Stimulated activated naive CD4-positive, alpha-beta T cell (primary cell): Measurements from ENCODE around the gene HLA-DOA.
A peak's percentile ranks its signal among the peaks of the same experiment; 100 is the strongest.

Experiments used
- DNase-seq, 6 experiments: peaks; one replicate each; lab custom pipeline; 2025; lab: John Stamatoyannopoulos, UW

Gene HLA-DOA

DNA sequence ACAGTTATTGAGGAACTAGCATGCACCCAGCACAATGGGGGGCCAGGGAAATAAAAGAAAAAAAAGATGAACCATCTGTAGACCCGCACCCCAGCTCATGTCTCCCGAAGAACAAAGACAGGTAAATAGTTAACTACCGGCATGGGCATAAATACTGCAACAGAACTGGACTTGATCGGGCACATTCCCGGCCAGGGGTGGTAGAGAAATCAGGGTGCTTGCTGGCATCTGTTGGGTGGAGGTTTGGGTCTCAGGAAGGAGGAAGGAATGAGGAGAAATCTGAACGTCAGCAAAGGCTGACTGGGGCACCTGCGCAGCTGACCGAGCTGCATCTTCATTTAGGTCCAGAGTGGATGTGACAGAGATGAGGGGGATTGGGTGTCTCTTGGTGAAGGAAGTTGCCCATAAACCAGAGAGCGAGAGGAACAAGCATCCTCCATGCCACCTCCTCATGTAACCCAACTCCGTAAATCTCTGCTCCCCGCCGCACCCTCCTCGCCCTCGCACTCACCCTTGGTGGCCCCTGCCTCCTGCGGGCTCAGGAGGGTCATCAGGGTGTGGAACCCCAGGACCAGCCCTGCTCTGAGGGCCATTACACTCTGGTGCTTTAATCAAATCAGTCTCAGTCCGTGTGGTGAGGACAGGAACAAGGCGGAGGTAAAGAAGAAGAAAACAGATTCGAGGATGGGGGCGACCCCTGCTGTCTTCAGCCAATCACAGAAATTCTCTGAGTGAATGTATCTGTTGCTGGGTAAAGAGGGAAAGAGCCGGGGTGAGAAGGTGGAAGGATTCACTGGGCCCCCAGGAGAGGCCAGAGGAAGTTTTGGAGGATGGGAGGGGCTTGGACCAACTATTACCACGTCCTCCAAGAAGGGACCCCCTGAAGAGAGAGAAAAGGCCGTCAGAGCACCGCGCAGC lies at the start of gene HLA-DOA:
TSS of gene HLA-DOA (minus strand) at position 648 of the 918 bp plus-strand sequence.
- peak in 5 of 6 experiments; percentile 18 to 50 (median 31) for DNase-seq

DNA sequence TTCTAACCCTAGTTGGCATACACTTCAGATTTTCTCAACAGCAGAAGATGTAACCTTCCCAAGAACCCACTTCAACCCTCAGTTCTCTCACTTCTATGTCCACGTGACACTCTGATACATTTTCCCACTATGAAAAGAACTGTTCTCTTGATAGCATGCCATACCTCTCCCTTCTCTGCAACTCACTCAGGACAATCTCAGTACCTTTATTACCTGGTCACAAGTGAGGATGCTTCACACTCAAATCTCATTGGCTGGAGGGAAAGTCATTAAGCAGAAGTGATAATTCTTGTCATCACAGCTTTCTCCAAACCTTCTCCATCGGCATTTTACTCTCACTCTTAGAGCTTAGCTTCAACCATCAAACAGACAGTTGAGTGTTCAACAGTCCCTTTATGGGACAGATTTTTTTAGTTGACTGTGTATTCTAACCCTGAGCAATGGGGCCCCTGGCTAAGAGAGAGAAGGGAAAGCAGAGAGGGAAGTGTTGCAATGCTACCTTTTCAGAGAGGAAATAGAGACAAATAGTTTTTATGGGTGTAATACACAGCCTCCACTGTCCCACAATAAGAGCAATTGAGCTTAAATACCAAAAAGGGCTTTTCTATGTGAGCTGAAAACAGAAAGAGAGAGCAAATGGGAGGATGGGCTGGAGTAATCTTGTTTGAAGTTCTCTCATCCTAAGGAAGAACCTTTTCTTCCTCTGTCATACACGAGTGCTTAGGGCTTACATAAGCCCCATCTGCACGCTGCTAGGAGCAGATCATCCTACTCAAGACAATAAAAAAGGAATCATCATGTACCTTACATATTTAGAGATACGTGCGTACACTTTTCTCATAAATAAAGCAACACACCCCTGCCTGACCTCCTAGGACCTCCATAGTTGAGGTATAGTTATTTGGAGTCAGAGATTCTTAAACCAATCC lies 48.1 kb upstream of the HLA-DOA start:
- DNase-seq: no peak

DNA sequence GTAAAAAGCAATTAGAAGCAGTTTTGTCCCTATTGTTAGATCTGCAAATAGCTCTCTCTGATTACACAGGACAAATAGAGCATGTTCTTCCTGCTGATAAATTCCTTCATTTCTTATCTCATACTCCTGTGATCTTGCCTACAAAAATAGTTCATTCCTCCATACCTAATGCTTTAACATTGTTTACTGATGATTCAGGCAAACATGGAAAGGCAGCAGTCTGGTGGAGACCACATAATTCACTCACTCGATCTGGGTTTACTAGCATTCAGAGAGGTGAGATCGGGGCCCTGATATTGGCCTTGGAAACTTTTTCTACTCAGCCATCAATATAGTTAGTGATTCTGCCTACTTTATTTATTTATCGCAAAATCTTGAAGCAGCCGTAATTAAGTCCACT lies 43.8 kb upstream of the HLA-DOA start:
- DNase-seq: no peak

DNA sequence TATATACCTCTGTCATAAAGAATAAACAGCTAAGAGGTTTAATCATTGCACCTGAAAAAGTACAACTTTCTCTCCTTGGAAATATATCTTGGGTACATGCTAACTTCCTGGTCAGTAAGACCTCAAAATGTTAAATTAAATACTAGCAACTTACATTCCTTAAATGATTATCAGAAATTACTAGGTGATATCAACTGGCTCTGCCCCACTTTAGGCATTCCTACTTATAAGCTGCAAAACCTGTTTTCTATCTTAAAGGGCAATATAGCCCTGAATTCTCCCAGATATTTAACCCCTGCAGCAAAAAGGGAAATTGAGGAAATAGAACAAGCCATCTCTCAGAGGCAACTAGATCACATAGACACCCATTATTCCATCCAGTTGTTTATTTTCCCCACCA lies 43.2 kb upstream of the HLA-DOA start:
- DNase-seq: no peak

DNA sequence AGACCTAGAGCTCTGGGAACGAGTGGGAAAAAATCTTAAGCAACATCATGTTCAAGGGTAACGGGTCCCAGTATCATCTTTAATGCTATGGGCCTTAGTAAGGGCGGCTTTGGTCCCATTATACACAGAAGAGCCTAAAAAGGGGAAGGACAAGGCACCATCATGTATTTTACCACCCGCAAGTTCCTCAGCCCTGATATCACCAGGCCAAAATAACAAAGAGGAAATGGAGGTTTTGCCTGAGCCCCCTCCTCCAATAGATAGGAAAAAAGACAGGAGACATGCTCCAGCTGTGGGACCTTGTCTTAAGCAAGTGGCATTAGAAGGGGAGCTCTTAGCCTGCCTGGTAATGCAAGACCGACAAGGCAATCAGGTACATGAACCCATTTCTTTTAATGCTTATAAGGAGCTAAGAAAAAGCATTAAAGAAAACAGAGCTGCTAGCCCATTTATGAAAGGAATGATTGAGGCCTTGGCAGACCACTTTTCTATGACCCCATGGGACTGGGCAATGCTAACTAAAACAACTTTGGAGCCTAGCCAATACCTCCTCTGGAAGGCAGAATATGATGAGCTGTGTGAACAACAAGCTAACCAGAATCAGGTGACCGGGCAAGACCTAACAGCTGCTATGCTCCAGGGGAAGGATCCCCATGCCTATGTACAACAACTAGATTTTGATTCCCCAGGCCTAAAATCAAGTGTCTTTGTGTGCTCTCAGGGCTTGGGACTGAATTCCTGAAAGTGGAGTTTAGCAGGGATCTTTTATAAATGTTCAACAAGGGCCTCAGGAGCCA lies 40.8 kb upstream of the HLA-DOA start:
- no peak for DNase-seq

DNA sequence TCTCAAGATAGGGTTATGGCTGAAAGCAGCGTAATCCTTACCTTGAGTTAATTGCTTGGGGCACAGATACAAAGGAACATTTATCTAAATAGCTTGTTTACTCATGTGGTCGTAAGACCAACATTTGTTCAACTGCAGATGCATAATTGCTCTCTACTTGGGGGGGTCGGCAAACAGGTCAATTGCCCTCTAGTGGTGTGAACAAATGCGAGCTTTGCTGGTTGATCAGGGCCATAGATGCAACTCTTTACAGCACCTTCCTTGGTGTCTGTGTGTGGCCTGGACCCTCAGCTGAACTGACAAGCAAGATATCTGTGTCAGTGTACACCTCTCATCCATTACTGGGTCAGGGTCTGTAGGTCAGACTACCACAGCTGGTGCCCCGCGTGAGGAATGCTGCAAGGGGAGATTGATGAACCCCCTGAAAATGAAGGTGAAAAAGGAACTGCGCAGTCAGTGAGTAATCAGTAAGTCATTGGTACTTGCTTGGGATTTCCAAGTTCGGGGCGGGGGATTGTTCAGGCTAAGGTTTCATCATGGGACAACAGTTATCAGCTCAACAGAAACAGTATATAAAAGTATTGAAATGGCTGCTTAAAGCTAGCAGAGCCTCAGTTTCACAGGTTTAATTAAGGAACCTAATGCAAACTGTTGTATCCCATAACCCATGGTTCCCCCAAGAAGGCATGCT lies 40.1 kb upstream of the HLA-DOA start:
- no peak for DNase-seq

DNA sequence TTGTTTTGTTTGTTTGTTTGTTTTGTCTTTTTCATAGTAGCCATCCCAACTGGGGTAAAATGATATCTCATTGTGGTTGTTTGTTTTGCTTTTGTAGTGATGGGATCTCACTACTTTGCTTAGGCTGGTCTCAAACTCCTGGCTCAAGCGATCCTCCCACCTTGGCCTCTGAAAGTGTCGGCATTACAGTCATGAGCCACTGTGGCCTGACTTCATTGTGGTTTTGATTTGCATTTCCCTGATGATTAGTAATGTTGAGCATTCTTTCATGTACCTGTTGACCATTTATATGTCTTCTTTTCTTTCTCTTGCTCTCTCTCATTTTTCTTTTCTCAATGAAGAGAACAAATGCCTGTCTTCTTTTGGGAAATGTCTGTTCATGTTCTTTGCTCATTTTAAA lies 30.8 kb upstream of the HLA-DOA start:
- DNase-seq: no peak

DNA sequence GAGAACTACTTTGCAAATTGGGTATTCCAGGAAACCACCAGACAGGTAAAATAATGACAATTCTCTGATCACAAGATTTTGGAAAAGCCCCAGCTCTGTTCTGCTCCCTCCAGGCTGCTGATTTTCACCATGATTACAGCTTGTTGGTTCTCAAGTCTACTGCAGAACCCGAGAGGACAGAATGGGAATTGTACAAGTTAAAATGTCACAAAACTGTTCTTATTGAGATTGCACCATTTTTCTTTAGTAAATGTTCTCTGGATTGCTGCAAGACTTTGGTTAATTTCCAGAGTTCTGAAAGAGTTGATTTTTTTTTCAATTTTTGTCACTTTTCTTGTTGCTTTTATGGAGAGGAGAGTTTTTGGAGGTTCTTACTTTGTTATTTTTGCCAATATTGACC lies 27.1 kb upstream of the HLA-DOA start:
- DNase-seq: no peak

DNA sequence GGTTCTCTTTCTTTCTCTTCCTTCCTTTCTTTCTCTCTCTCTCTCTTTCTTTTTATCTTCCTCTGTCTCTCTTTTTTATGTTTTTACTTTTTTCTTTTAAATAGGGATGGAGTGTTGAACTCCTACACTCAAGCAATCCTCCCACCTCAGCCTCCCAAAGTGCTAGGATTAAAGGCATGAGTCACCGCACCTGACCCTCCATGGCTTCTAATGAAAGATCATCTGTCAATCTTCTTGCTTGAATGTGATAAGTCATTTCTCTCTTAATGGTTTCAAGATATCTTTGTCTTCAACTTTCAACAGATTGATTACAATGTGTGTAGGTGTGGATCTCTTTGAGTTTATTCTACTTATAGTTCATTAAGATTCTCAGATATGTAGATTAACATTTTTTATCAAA lies 25.2 kb upstream of the HLA-DOA start:
- DNase-seq: no peak

DNA sequence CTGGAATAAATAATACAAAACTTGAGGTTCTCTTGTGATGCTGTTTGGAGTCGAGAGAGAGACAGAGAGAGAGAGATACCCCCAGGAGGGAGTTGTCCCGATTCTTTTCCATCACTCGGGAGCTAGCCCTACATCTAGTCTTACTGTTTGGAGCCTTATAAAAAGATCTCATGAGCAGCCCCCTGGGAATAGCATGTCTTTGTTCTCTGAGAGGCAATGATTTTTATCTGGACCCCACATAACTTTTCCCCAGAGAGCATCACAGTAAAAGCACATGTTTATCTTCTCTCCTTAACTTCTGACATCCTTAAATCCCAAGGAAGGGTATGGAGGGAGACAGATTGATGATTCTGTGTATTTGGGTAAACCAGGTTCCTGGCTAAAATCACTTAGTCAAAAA lies 20.9 kb upstream of the HLA-DOA start:
- DNase-seq: no peak

DNA sequence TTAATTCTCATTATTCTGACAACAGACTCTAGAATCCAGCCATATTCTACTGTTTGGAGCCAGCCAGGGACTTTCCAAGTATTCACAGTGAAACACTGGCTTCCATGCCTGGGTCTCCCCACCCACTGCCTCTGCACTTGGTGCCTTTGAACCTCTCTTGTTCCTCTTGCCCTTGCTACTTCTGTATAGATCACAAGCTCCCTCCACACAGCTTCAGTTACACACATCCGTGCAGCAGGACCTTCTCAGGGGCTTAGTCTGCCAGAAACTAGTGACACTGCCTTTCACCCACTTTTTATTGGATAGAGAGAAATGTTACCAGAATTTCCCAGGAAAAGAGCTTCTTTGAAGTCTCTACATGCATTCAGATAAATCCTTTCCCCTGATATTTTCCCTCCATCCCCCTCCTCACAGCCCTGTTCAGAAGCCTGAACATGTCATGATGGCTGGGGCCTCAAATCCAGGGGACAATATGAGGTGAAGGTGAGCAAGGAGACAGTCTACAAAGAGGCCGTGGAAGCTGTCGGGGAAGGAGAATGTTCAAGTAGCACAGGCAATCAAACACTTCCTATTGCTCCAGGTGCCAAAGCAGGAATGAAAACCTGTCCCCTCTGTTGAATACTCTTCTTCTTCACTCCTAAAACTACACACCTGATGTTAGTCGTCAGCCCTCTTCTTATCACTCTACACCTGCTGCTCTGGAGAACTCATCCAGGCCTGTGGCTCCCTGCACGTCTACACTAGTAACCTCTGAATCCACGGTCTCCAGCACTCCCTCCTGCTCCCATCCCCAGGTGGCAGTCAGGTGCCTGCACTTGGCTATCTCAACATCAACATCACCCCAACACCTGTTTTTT lies 20.2 kb upstream of the HLA-DOA start:
- DNase-seq: no peak

DNA sequence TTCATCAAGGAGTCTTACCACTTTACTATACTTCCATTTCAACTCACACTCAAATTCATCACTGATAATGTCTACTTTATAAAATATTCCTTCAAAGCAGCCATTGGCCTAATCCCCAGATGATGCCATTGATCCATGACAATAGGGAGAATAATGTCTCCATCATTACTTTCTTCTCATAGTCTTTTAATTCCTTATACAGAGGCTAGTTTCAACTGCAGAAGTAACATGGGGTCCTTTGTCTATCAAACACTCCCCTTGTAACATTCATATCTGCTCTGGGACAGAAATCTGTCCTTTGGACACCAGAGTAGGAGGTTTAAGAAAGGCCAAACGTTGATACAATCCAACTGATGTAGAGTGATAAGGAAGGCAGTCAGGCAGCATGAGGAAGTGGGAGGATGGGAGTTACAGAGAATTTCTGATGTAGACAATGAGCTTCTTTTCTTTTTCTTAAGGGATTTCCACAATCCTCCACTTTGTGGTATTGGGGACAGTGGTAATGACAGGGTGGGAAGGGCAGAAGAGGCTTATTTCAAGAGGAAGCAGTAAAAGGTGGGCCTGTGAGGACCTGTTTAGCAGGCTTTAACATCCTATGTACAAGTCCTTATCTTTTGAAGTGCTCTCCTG lies 18.9 kb upstream of the HLA-DOA start:
- DNase-seq: no peak

DNA sequence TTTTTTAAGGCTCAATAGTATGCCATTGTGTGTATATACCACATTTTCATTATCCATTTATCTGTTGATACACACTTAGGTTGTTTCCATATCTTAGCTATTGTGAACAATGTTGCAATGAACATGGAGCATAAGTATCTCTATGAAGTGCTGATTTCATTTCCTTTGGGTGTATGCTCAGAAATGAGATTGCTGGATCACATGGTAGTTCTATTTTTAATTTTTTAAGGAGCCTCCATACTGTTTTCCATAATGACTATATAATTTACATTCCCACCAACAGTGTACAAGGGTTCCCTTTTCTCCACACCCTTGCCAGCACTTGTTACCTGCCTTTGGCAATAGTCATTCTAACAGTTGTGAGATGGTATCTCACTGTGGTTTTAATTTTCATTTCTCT lies 15.1 kb upstream of the HLA-DOA start:
- DNase-seq: no peak

DNA sequence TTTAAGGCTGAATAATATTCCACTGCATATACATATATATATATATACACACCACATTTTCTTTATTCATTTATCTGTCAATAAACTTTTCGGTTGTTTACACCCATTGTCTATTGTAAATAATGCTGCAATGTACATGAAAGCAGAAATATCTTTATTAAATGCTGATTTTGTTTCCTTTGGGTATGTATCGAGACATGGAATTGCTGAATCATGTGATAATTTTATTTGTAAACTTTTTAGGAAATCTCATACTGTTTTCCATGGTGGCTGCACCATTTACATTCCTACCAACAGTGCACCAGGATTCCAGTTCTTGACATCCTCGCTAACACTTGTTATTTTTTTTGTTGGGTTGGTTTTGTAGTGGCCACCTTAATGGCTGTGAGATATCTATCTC lies 14.1 kb upstream of the HLA-DOA start:
- DNase-seq: no peak

DNA sequence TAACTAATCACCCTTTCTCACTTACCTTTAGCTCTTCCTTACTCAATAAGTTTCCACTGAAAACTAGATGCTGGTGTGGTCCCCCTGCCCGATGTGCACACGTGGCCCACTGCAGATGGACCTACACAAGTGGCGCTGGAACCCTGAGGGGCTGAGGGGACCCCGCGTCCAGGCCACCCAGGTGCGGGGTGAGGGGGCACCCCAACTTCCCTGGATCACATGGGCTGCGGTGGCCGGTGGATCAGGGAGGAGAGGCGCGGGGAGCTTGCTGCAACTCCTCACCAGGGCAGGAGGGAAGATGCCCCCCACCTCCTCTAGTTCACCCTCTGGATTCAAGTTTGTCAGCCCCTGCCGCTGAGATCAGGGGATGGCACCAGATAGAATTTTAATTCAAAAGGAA lies 12.5 kb upstream of the HLA-DOA start:
- DNase-seq: no peak

DNA sequence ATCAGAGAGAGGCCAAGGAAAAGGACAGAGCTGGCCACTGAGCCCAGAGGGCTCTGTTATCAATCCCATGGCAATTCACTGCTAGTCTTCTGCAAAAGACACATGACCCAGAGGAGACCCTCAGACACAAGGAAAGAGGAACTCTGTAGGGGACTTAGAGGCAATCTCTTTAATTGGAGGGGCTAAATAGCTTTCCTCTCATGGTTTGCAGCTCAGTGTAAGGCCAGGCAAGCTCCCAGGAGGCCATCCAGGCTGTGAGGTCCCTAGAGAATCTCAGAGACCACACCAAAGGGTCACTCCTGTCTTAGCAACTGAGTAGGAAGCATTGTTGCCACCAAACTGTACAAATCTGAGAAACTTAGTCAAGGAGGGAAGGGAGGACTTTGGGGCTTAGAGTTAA lies 10.0 kb upstream of the HLA-DOA start:
- DNase-seq: no peak

DNA sequence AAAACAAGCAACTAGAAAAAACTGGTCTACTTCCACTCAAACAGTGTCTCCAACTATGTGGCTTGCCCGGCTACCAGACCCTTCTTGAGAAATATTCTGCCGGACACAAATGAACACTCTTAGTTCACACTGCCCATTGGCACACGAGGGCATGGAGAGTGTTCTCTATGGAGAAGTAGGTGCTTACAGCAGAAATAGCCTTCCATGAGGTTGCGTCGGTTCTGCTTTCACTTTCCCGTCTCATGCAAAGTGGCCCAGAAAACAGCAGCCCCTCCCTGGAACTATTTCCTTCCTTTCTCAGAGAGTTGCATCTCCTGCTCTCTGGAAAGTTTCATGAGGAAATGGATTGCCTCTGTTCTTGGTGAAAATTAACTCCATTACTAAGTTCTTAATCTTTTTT lies 9.5 kb upstream of the HLA-DOA start:
- DNase-seq: peak in 2 of 6 experiments; percentile 7 to 36

DNA sequence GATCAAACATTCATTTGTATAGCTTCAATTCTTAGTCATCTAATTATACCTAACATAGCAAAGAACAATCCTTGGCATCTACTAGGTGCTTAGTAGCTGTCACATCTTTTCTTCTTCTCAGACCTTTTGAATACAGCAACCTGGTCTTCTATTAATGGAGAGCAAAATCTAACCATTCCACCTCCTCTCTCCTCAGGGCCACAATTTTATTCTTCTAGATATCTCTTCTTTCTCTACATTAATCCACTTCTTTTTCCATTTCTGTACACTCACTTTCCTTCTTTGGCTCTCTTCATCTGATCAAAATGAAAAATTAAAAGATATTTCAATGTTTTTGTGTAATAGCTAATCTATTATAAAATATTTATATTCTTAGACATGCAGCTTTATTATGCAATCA lies 9.0 kb upstream of the HLA-DOA start:
- DNase-seq: no peak

DNA sequence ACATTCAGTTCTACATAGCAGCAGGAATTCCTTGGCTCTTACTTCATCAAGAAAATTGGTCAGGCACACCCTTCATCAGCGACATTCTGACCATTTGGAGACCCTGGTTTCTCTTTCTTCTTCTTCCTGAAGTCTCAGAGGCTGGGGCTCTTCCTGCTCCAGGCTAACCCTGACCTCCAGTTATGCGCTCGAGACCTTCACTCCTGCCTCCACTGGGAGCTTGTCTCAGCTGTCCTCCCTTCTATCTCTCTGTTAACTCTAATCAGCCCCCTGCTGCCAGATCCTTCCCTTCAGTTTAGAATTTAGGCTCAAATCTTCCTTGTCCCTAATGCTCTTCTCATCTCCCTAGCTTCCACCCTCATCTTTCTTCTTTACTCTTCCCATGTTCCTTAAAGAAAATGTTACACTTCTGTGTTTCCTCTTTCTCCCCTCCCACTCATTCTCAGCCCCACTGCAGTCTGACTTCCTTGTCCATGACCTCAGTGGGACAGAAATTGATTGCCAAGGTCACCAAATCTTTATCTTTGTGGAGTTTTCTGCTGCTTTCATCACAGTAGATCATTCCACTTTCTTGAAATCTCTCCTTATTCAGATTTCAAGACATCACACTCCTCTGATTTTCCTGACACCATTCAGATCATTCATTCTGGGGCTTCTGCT lies 8.4 kb upstream of the HLA-DOA start:
- no peak for DNase-seq
